HepG2 (cell line): Measurements from ENCODE around the gene ASPHD1. TPM values are rescaled to one million over a fixed set of nuclear protein-coding genes. Genes with fewer than 3 reads are reported as not detected.

Source experiments
- FOSL2 ChIP-seq: sonication (generic); formaldehyde crosslinking; IDR thresholded peaks from 2 replicates; pipeline ENCODE4 v1.4.0; 2020; ENCODE audit warnings: missing genetic modification reagents
- KAT7 ChIP-seq: IDR thresholded peaks from 2 replicates; pipeline ENCODE4 v1.6.1; 2018; ENCODE audit warnings: borderline replicate concordance, missing compliant biosample characterization
- NBN ChIP-seq: fragments of 450-650 bp; conservative IDR thresholded peaks from 2 replicates; pipeline ENCODE4 v1.6.1; 2017
- STAG1 ChIP-seq: sonication (generic); formaldehyde crosslinking; IDR thresholded peaks from 2 replicates; pipeline ENCODE4 v1.4.0; 2020; ENCODE audit warnings: missing genetic modification reagents
- ZBTB46 ChIP-seq: sonication (generic); formaldehyde crosslinking; IDR thresholded peaks from 2 replicates; pipeline ENCODE4 v1.4.0; 2020; ENCODE audit warnings: mild to moderate bottlenecking, missing genetic modification reagents, borderline replicate concordance
- ZNF124 ChIP-seq: sonication (generic); formaldehyde crosslinking; IDR thresholded peaks from 2 replicates; pipeline ENCODE4 v1.4.0; 2020; ENCODE audit warnings: missing genetic modification reagents
- ZNF18 ChIP-seq: sonication (generic); formaldehyde crosslinking; IDR thresholded peaks from 2 replicates; pipeline ENCODE4 v1.8.0; 2022; ENCODE audit warnings: mild to moderate bottlenecking, missing genetic modification reagents; ENCODE audit not compliant: insufficient replicate concordance
- ZNF331 ChIP-seq: sonication (generic); formaldehyde crosslinking; IDR thresholded peaks from 2 replicates; pipeline ENCODE4 v1.4.0; 2020; ENCODE audit warnings: missing genetic modification reagents
- ZNF407 ChIP-seq: sonication (generic); formaldehyde crosslinking; IDR thresholded peaks from one replicate; pipeline ENCODE4 v1.5.1; 2020; ENCODE audit warnings: mild to moderate bottlenecking, missing genetic modification reagents; ENCODE audit errors: not compliant biosample characterization
- ZNF432 ChIP-seq: sonication (generic); formaldehyde crosslinking; IDR thresholded peaks from 2 replicates; pipeline ENCODE4 v1.5.0; 2020; ENCODE audit warnings: missing genetic modification reagents, mild to moderate bottlenecking, borderline replicate concordance
- ZNF441 ChIP-seq: sonication (generic); formaldehyde crosslinking; IDR thresholded peaks from 2 replicates; pipeline ENCODE4 v1.7.0; 2021; ENCODE audit warnings: missing genetic modification reagents, borderline replicate concordance
- ZNF501 ChIP-seq: sonication (generic); formaldehyde crosslinking; IDR thresholded peaks from 2 replicates; pipeline ENCODE4 v1.5.1; 2020; ENCODE audit warnings: mild to moderate bottlenecking, moderate library complexity, missing genetic modification reagents
- ZNF558 ChIP-seq: sonication (generic); formaldehyde crosslinking; IDR thresholded peaks from 2 replicates; pipeline ENCODE4 v1.9.0; 2022; ENCODE audit warnings: mild to moderate bottlenecking, missing genetic modification reagents, borderline replicate concordance
- ZSCAN31 ChIP-seq: sonication (generic); formaldehyde crosslinking; IDR thresholded peaks from 2 replicates; pipeline ENCODE4 v1.5.0; 2020; ENCODE audit warnings: low read depth, mild to moderate bottlenecking, missing genetic modification reagents
- polyA plus RNA-seq, 8 experiments: library from polyadenylated mRNA; depleted of rRNA in 3 of 8; stranded (reverse) in 7 of 8; unstranded in 1 of 8; fragments of >200 nt; fragmentation: Illumina TruSeq in 4 of 8; extraction: Trizol in 4 of 8; gene quantifications; 2 replicates each; pipeline versions ENCODE4 v1.2.1 to v1.2.3, GENCODE V29; 2011 to 2016; ENCODE audit warnings: low read depth in 4 of 8, missing spikeins in 1 of 8, mixed read lengths in 1 of 8; ENCODE audit not compliant: insufficient read depth in 1 of 8
- total RNA-seq, 5 experiments: library from RNA; depleted of rRNA; stranded (reverse); fragments of >200 nt; fragmentation: Illumina TruSeq; extraction: Trizol; gene quantifications; 2 replicates each; pipeline ENCODE4 v1.2.3, GENCODE V29; 2016; ENCODE audit warnings: low read depth in 1 of 5

ASPHD1 gene
- total and polyA plus RNA-seq, 2 of the 13 experiments (the other 11 are each of a cell fraction or from before 2014, with no cell fraction given) = 13.1 to 19.7 TPM

GRCh38 chr16:29891525-29892457 is 8.5 kb upstream of the ASPHD1 start (continued):
- TF ChIP-seq STAG1 (no peak), ZNF18 (CRISPR knock-in tag) (no peak), ZBTB46 (CRISPR knock-in tag) (no peak), NBN (no peak), FOSL2 (CRISPR knock-in tag) (no peak; the same call in 1 of the 2 replicates), ZSCAN31 (0 out of 2 replicates have a peak, but pooled peaks have one; percentile 54), ZNF124 (CRISPR knock-in tag) (no peak), KAT7 (CRISPR knock-in tag) (no peak), ZNF407 (CRISPR knock-in tag) (no peak), ZNF441 (no peak), ZNF432 (CRISPR knock-in tag) (no peak), ZNF331 (peak; percentile 57; the same call in 1 of the 2 replicates), ZNF558 (no peak), ZNF501 (CRISPR knock-in tag) (peak; percentile 87; the same call in 1 of the 2 replicates)
